Kidney epithelial cell (primary cell): ENCODE results near the gene PRPH. TPM values are rescaled to one million over a fixed set of nuclear protein-coding genes. Genes with fewer than 3 reads are reported as not detected.

Experiments
- DNase-seq: peaks from one replicate; pipeline ENCODE4 v3.0.0-alpha.2; 2010; ENCODE audit warnings: low read depth
- H3K27me3 ChIP-seq: 2 replicates; pipeline ENCODE4 v1.6.0; 2011; ENCODE audit warnings: low read length; ENCODE audit not compliant: control insufficient read depth, insufficient read depth
- H3K36me3 ChIP-seq: 2 replicates; pipeline ENCODE4 v1.5.1; 2011; ENCODE audit warnings: low read length; ENCODE audit not compliant: control insufficient read depth, insufficient read depth
- H3K4me3 ChIP-seq: 2 replicates; pipeline ENCODE4 v1.5.1; 2011; ENCODE audit warnings: low read depth, mild to moderate bottlenecking, control low read depth, low read length
- CTCF ChIP-seq: IDR thresholded peaks from 2 replicates; pipeline ENCODE4 v1.5.1; 2011; ENCODE audit warnings: mild to moderate bottlenecking, moderate library complexity, low read length, control low read depth, inconsistent platforms; ENCODE audit not compliant: insufficient read depth, poor library complexity, severe bottlenecking
- total RNA-seq: library from RNA; depleted of rRNA; stranded (reverse); fragments of >200 nt; gene quantifications from 2 replicates; pipeline ENCODE4 v1.2.3, GENCODE V29; 2015

The PRPH gene
- total RNA-seq, 1 donor from 2014 or later = 0.21 TPM

- no peak overlapping the region for H3K4me3 ChIP-seq
- H3K27me3 ChIP-seq = peaks cover 65% of the 10 kb centered on the region
- TF ChIP-seq CTCF = no peak
- DNase-seq = no peak
- no peaks in the 10 kb centered on the region for H3K36me3 ChIP-seq
Observed at GRCh38 chr12:49344486-49345050, 49.6 kb downstream of the PRPH start.

GRCh38 chr12:49345051-49345824 lies 50.3 kb downstream of the PRPH start:
- H3K27me3 ChIP-seq = peaks cover 60% of the 10 kb centered on the region
- no peak for DNase-seq
- TF ChIP-seq CTCF = no peak
- peak overlapping the region; percentile 19 for H3K4me3 ChIP-seq
- H3K36me3 ChIP-seq = no peaks in the 10 kb centered on the region

GRCh38 chr12:49345825-49346658 lies 51.1 kb downstream of the PRPH start:
- no peaks in the 10 kb centered on the region for H3K36me3 ChIP-seq
- no peak for TF ChIP-seq CTCF
- peaks cover 53% of the 10 kb centered on the region for H3K27me3 ChIP-seq

GRCh38 chr12:49346659-49347310 lies 51.8 kb downstream of the PRPH start, which contains the start of gene DNAJC22:
TSS of gene DNAJC22 (plus strand) at chr12:49346888. CDS start at chr12:49348873, 1,985 bp downstream.
- TF ChIP-seq CTCF = peak; percentile 3
- Histone ChIP-seq H3K36me3 (no peaks in the 10 kb centered on the region), H3K4me3 (peak within 1 kb of the TSS; percentile 2), H3K27me3 (peaks cover 45% of the 10 kb centered on the region)
- DNase-seq = no peak

More at GRCh38 chr12:49345825-49346658, 51.1 kb downstream of the PRPH start:
- peak overlapping the region; percentile 2 for H3K4me3 ChIP-seq
- no peak for DNase-seq

GRCh38 chr12:49347311-49348193 lies 52.6 kb downstream of the PRPH start:
- peaks cover 38% of the 10 kb centered on the region for H3K27me3 ChIP-seq
- H3K4me3 ChIP-seq = peak overlapping the region; percentile 4
- no peaks in the 10 kb centered on the region for H3K36me3 ChIP-seq
- peak; percentile 94 for TF ChIP-seq CTCF
- DNase-seq = no peak
